Panc1 (cell line): ENCODE data around the gene SCOC. TPM values are rescaled to one million over a fixed set of nuclear protein-coding genes. Genes with fewer than 3 reads are reported as not detected.

ENCODE experiments used
- ATAC-seq: fragments of 200-7000 bp; cut with Tn5 transposase; 2 replicates; pipeline ENCODE4 v1.9.1; 2020; ENCODE audit warnings: mild to moderate bottlenecking, moderate library complexity
- BruUV-seq: library from RNA; stranded (reverse); fragments of 400-500 nt; replicated peaks from 2 replicates; lab custom pipeline; 2021; lab: Mats Ljungman, UMichigan
- CTCF ChIA-PET: fragments of 300-600 bp; sonication (Branson Sonifier 250); formaldehyde crosslinking; loops from one replicate; lab custom pipeline; 2022; ENCODE audit warnings: antibody characterized with exemption; lab: Charles Lee
- POLR2A ChIA-PET: fragments of 300-600 bp; sonication (Branson Sonifier 250); formaldehyde crosslinking; loops from one replicate; lab custom pipeline; 2022; ENCODE audit warnings: antibody characterized with exemption; lab: Charles Lee
- DNase-seq: peaks from one replicate; pipeline ENCODE4 v3.0.0-alpha.2; 2010; ENCODE audit warnings: low read depth, low spot score
- H3K27ac ChIP-seq: 2 replicates; pipeline ENCODE4 v1.5.1; 2011; ENCODE audit warnings: mild to moderate bottlenecking, low read length, inconsistent platforms
- H3K27me3 ChIP-seq: fragments of 200-500 bp; sonication (Bioruptor generic); 2 replicates; pipeline ENCODE4 v1.6.0; 2014; ENCODE audit warnings: low read length, inconsistent platforms; ENCODE audit not compliant: control insufficient read depth, insufficient read depth
- H3K36me3 ChIP-seq: fragments of 200-500 bp; sonication (Bioruptor generic); 2 replicates; pipeline ENCODE4 v1.5.1; 2014; ENCODE audit warnings: inconsistent platforms, mild to moderate bottlenecking, low read length, moderate library complexity; ENCODE audit not compliant: control insufficient read depth, insufficient read depth
- H3K4me1 ChIP-seq: 2 replicates; pipeline ENCODE4 v1.5.1; 2011; ENCODE audit warnings: inconsistent platforms, mild to moderate bottlenecking, low read length, moderate library complexity; ENCODE audit not compliant: control insufficient read depth, insufficient read depth
- H3K4me3 ChIP-seq, 2 experiments: 2 replicates each; pipeline ENCODE4 v1.5.1; 2011 to 2012; ENCODE audit warnings: low read depth in 2 of 2, low read length in 2 of 2, mild to moderate bottlenecking in 2 of 2, inconsistent platforms in 1 of 2, moderate library complexity in 1 of 2
- H3K9me3 ChIP-seq: fragments of 200-500 bp; sonication (Bioruptor generic); 2 replicates; pipeline ENCODE4 v1.5.1; 2014; ENCODE audit warnings: low read depth, mild to moderate bottlenecking, inconsistent platforms, low read length, moderate library complexity; ENCODE audit not compliant: control insufficient read depth, insufficient read depth
- POLR2AphosphoS5 ChIP-seq: IDR thresholded peaks from 2 replicates; pipeline ENCODE4 v1.6.1; 2012; ENCODE audit warnings: mild to moderate bottlenecking, low read depth, low read length, moderate library complexity
- SIN3A ChIP-seq: IDR thresholded peaks from 2 replicates; pipeline ENCODE4 v1.6.1; 2012; ENCODE audit warnings: low read depth, mild to moderate bottlenecking, low read length, moderate library complexity, borderline replicate concordance; ENCODE audit not compliant: insufficient read depth
- TCF7L2 ChIP-seq: IDR thresholded peaks from 2 replicates; pipeline ENCODE4 v1.6.1; 2011; ENCODE audit warnings: mild to moderate bottlenecking, low read depth, low read length, inconsistent platforms
- in situ Hi-C: cut with HindIII; loops from 2 replicates; pipeline ENCODE4 v1.10.0; 2016; ENCODE audit warnings: low sequenced_read_pairs, low pct_unique_long_range_greater_than_20kb
- intact Hi-C: fragments of 100-400 bp; cut with micrococcal nuclease; formaldehyde crosslinking; loops from one replicate; pipeline ENCODE4 v1.10.0; 2022; ENCODE audit not compliant: unreplicated experiment
- total RNA-seq: library from RNA; stranded (reverse); gene quantifications from one replicate; pipeline ENCODE4 v1.2.1, GENCODE V29; 2021; ENCODE audit not compliant: unreplicated experiment
- TF ChIP-seq, protein P1 (sequence below), 2 experiments: IDR thresholded peaks; 2 replicates each; pipeline ENCODE4 v1.6.1; 2011 to 2012; ENCODE audit warnings: low read depth in 2 of 2, control low read depth in 1 of 2, low read length in 1 of 2, mild to moderate bottlenecking in 1 of 2, moderate library complexity in 1 of 2; ENCODE audit not compliant: insufficient read depth in 1 of 2
- TF ChIP-seq, protein P2 (sequence below): fragments of 450-650 bp; IDR thresholded peaks from 2 replicates; pipeline ENCODE4 v1.5.1; 2017; ENCODE audit warnings: mild to moderate bottlenecking

SCOC gene
- total RNA-seq, 1 experiment from 2014 or later, result 30.2 TPM

GRCh38 chr4:140357868-140358267 is 15.6 kb upstream of the SCOC start:
- ChIA-PET POLR2A (no interaction called here), CTCF (no interaction called here)
- ATAC-seq (no peak), DNase-seq (no peak)
- no peak overlapping the region for H3K27ac ChIP-seq
- H3K36me3 ChIP-seq, result no peaks in the 10 kb centered on the region
- intact Hi-C loops, result no loop called here
- no peaks in the 10 kb centered on the region for H3K27me3 ChIP-seq
- H3K4me3 ChIP-seq, result no peak overlapping the region
- in situ Hi-C loops, result no loop called here
- no peaks in the 10 kb centered on the region for H3K9me3 ChIP-seq
- H3K4me1 ChIP-seq, result no peaks in the 10 kb centered on the region
- TF ChIP-seq TCF7L2 (no peak), POLR2AphosphoS5 (no peak), SIN3A (no peak)
- TF ChIP-seq, protein P1, sequence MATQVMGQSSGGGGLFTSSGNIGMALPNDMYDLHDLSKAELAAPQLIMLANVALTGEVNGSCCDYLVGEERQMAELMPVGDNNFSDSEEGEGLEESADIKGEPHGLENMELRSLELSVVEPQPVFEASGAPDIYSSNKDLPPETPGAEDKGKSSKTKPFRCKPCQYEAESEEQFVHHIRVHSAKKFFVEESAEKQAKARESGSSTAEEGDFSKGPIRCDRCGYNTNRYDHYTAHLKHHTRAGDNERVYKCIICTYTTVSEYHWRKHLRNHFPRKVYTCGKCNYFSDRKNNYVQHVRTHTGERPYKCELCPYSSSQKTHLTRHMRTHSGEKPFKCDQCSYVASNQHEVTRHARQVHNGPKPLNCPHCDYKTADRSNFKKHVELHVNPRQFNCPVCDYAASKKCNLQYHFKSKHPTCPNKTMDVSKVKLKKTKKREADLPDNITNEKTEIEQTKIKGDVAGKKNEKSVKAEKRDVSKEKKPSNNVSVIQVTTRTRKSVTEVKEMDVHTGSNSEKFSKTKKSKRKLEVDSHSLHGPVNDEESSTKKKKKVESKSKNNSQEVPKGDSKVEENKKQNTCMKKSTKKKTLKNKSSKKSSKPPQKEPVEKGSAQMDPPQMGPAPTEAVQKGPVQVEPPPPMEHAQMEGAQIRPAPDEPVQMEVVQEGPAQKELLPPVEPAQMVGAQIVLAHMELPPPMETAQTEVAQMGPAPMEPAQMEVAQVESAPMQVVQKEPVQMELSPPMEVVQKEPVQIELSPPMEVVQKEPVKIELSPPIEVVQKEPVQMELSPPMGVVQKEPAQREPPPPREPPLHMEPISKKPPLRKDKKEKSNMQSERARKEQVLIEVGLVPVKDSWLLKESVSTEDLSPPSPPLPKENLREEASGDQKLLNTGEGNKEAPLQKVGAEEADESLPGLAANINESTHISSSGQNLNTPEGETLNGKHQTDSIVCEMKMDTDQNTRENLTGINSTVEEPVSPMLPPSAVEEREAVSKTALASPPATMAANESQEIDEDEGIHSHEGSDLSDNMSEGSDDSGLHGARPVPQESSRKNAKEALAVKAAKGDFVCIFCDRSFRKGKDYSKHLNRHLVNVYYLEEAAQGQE (IDR thresholded peaks at IDR 0.05; ENCODE audit: insufficient read depth in 1 of 2, low read depth in 2 of 2, low read length in 1 of 2), result no peak
- TF ChIP-seq, protein P2, sequence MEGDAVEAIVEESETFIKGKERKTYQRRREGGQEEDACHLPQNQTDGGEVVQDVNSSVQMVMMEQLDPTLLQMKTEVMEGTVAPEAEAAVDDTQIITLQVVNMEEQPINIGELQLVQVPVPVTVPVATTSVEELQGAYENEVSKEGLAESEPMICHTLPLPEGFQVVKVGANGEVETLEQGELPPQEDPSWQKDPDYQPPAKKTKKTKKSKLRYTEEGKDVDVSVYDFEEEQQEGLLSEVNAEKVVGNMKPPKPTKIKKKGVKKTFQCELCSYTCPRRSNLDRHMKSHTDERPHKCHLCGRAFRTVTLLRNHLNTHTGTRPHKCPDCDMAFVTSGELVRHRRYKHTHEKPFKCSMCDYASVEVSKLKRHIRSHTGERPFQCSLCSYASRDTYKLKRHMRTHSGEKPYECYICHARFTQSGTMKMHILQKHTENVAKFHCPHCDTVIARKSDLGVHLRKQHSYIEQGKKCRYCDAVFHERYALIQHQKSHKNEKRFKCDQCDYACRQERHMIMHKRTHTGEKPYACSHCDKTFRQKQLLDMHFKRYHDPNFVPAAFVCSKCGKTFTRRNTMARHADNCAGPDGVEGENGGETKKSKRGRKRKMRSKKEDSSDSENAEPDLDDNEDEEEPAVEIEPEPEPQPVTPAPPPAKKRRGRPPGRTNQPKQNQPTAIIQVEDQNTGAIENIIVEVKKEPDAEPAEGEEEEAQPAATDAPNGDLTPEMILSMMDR, result no peak
- BruUV-seq, result no TSS peak

- ATAC-seq (no peak), DNase-seq (no peak)
- in situ Hi-C loops (no loop called here), intact Hi-C loops (no loop called here)
- POLR2A ChIA-PET, result no interaction called here
- CTCF ChIA-PET, result no interaction called here
- H3K4me3 ChIP-seq, result no peak overlapping the region
- H3K4me1 ChIP-seq, result no peaks in the 10 kb centered on the region
- H3K9me3 ChIP-seq, result no peaks in the 10 kb centered on the region
- no peaks in the 10 kb centered on the region for H3K36me3 ChIP-seq
- TF ChIP-seq, protein P2, result no peak
- TF ChIP-seq POLR2AphosphoS5 (no peak), TCF7L2 (no peak), SIN3A (no peak)
- TF ChIP-seq, protein P1 (IDR thresholded peaks at IDR 0.05; ENCODE audit: insufficient read depth in 1 of 2, low read depth in 2 of 2, low read length in 1 of 2), result no peak
- no TSS peak for BruUV-seq
- H3K27ac ChIP-seq, result no peak overlapping the region
- H3K27me3 ChIP-seq, result no peaks in the 10 kb centered on the region
Observed at GRCh38 chr4:140358281-140358680, 15.2 kb upstream of the SCOC start.
